GM19324 (cell line): ENCODE measurements around the gene GGTLC2.
"Not testable (repeated sequence)": the region's sequence is repeated elsewhere in the genome, so short reads cannot be mapped to it uniquely, and the experiment has no call there.

Experiments
- ATAC-seq: cut with Tn5 transposase; IDR thresholded peaks from one replicate; pipeline ENCODE4 v1.9.1; 2021; ENCODE audit warnings: mild to moderate bottlenecking, moderate library complexity; ENCODE audit not compliant: unreplicated experiment, low FRiP score

The GGTLC2 gene

GRCh38 chr22:22666307-22667091 lies 22.1 kb downstream of the GGTLC2 start:
- ATAC-seq = no peak

- ATAC-seq = no peak
Measured at GRCh38 chr22:22667966-22668880, 23.8 kb downstream of the GGTLC2 start.

GRCh38 chr22:22669093-22669492 lies 24.7 kb downstream of the GGTLC2 start:
- no peak for ATAC-seq

- no peak for ATAC-seq
Measured at GRCh38 chr22:22670076-22670795, 25.8 kb downstream of the GGTLC2 start.

- ATAC-seq = no peak
Measured at GRCh38 chr22:22671506-22671905, 27.1 kb downstream of the GGTLC2 start.

- ATAC-seq = no peak
Measured at GRCh38 chr22:22673099-22673498, 28.7 kb downstream of the GGTLC2 start.

GRCh38 chr22:22673628-22674027 lies 29.2 kb downstream of the GGTLC2 start:
- no peak for ATAC-seq

GRCh38 chr22:22674467-22674866 lies 30.1 kb downstream of the GGTLC2 start:
- ATAC-seq = no peak

GRCh38 chr22:22678970-22679369 lies 34.6 kb downstream of the GGTLC2 start:
- ATAC-seq = no peak

GRCh38 chr22:22680396-22680795 lies 36.0 kb downstream of the GGTLC2 start:
- no peak for ATAC-seq

- no peak for ATAC-seq
Measured at GRCh38 chr22:22681221-22681739, 36.9 kb downstream of the GGTLC2 start.

GRCh38 chr22:22682196-22682595 lies 37.8 kb downstream of the GGTLC2 start:
- no peak for ATAC-seq

GRCh38 chr22:22682807-22683667 lies 38.6 kb downstream of the GGTLC2 start:
- ATAC-seq = no peak

GRCh38 chr22:22683668-22684361 lies 39.4 kb downstream of the GGTLC2 start:
- ATAC-seq = no peak

- no peak for ATAC-seq
Measured at GRCh38 chr22:22684580-22685561, 40.5 kb downstream of the GGTLC2 start.

- ATAC-seq = no peak
Measured at GRCh38 chr22:22685586-22685985, 41.2 kb downstream of the GGTLC2 start.

- ATAC-seq = not testable (repeated sequence)
Measured at GRCh38 chr22:22686202-22687115, 42.0 kb downstream of the GGTLC2 start.
